Muscle of leg (tissue), 11 donors: Measurements from ENCODE around the gene AK3. TPM values are rescaled to one million over a fixed set of nuclear protein-coding genes. Genes with fewer than 3 reads are reported as not detected.
A peak's percentile ranks its signal among the peaks of the same experiment; 100 is the strongest.

Source experiments
- DNase-seq: peaks from one replicate; pipeline ENCODE4 v3.0.0; 2013
- H3K27ac ChIP-seq: one replicate; pipeline ENCODE4 v1.5.1; 2013; ENCODE audit warnings: mild to moderate bottlenecking, low read length, control low read depth
- H3K27me3 ChIP-seq: one replicate; pipeline ENCODE4 v1.6.1; 2013; ENCODE audit warnings: low read length; ENCODE audit not compliant: control insufficient read depth, insufficient read depth
- H3K36me3 ChIP-seq: one replicate; pipeline ENCODE4 v1.6.1; 2013; ENCODE audit warnings: low read length; ENCODE audit not compliant: control insufficient read depth, insufficient read depth
- H3K4me1 ChIP-seq: one replicate; pipeline ENCODE4 v1.6.1; 2013; ENCODE audit warnings: low read length; ENCODE audit not compliant: control insufficient read depth, insufficient read depth
- H3K4me3 ChIP-seq: one replicate; pipeline ENCODE4 v1.5.1; 2013; ENCODE audit warnings: low read length, control low read depth
- H3K9me3 ChIP-seq: replicated peaks from 2 replicates; pipeline ENCODE4 v1.6.1; 2013; ENCODE audit warnings: low read depth, low read length; ENCODE audit not compliant: control insufficient read depth
- WGBS: methylation state at CpG from one replicate; pipeline ENCODE4 v1.1.5; 2013; ENCODE audit warnings: missing lambda C conversion rate; ENCODE audit not compliant: insufficient coverage; 5-methylcytosine and 5-hydroxymethylcytosine counted together
- polyA plus RNA-seq, 8 donors: library from polyadenylated mRNA; unstranded; fragments of 120-200 nt; gene quantifications; one replicate each; pipeline versions ENCODE4 v1.2.1 to v1.2.3, GENCODE V29; 2013; ENCODE audit warnings: inconsistent platforms in 1 of 8, low replicate concordance in 1 of 8; ENCODE audit not compliant: insufficient read length in 8 of 8, insufficient read depth in 1 of 8
- total RNA-seq: library from RNA; stranded (reverse); fragments of 120-200 nt; gene quantifications from one replicate; pipeline ENCODE4 v1.2.4, GENCODE V29; 2013

AK3 gene
- total and polyA plus RNA-seq, 9 donors, result 29.8 to 47.5 (median 39.0) TPM

- Histone ChIP-seq H3K27ac (no peak overlapping the region), H3K4me1 (no peaks in the 10 kb centered on the region), H3K27me3 (no peaks in the 10 kb centered on the region), H3K36me3 (peaks cover 21% of the 10 kb centered on the region), H3K4me3 (no peak overlapping the region), H3K9me3 (no peaks in the 10 kb centered on the region)
- WGBS, result 47% methylated on average over 2 of the region's 2 CpGs
- no peak for DNase-seq
Observed at GRCh38 chr9:4689021-4689420, 52.0 kb downstream of the AK3 start.

- H3K36me3 ChIP-seq, result peaks cover 21% of the 10 kb centered on the region
- WGBS, result no CpG with 5 or more reads among the region's 1 CpG
- no peak overlapping the region for H3K27ac ChIP-seq
- no peaks in the 10 kb centered on the region for H3K9me3 ChIP-seq
- H3K27me3 ChIP-seq, result no peaks in the 10 kb centered on the region
- no peak overlapping the region for H3K4me3 ChIP-seq
- no peaks in the 10 kb centered on the region for H3K4me1 ChIP-seq
- no peak for DNase-seq
Observed at GRCh38 chr9:4686584-4686983, 54.4 kb downstream of the AK3 start.

GRCh38 chr9:4686112-4686511, 54.9 kb downstream of the AK3 start:
- no peak for DNase-seq
- 100% methylated on average over 3 of the region's 4 CpGs for WGBS
- Histone ChIP-seq H3K27me3 (no peaks in the 10 kb centered on the region), H3K4me1 (peaks cover 3% of the 10 kb centered on the region), H3K9me3 (no peaks in the 10 kb centered on the region), H3K27ac (no peak overlapping the region), H3K36me3 (peaks cover 17% of the 10 kb centered on the region), H3K4me3 (no peak overlapping the region)

GRCh38 chr9:4684820-4685219, 56.2 kb downstream of the AK3 start:
- H3K27me3 ChIP-seq, result no peaks in the 10 kb centered on the region
- peaks cover 3% of the 10 kb centered on the region for H3K4me1 ChIP-seq
- no peak for DNase-seq
- no peak overlapping the region for H3K27ac ChIP-seq
- H3K36me3 ChIP-seq, result peaks cover 15% of the 10 kb centered on the region
- no peak overlapping the region for H3K4me3 ChIP-seq
- WGBS, result 88% methylated on average over 4 of the region's 4 CpGs
- H3K9me3 ChIP-seq, result no peaks in the 10 kb centered on the region

GRCh38 chr9:4680750-4681149, 60.3 kb downstream of the AK3 start:
- no CpG with 5 or more reads among the region's 2 CpGs for WGBS

GRCh38 chr9:4680173-4680525, 60.9 kb downstream of the AK3 start:
- 0% methylated on average over 3 of the region's 10 CpGs for WGBS
- H3K4me1 ChIP-seq, result peaks cover 3% of the 10 kb centered on the region
- H3K27me3 ChIP-seq, result no peaks in the 10 kb centered on the region
- peaks cover 7% of the 10 kb centered on the region for H3K36me3 ChIP-seq
- H3K4me3 ChIP-seq, result peak overlapping the region; percentile 86
- H3K9me3 ChIP-seq, result no peaks in the 10 kb centered on the region
- peak; percentile 43 for DNase-seq
- H3K27ac ChIP-seq, result peak overlapping the region; percentile 97

More at GRCh38 chr9:4680750-4681149, 60.3 kb downstream of the AK3 start:
- H3K4me1 ChIP-seq, result peaks cover 3% of the 10 kb centered on the region
- peak overlapping the region; percentile 97 for H3K27ac ChIP-seq
- H3K9me3 ChIP-seq, result no peaks in the 10 kb centered on the region
- peak overlapping the region; percentile 86 for H3K4me3 ChIP-seq
- H3K36me3 ChIP-seq, result peaks cover 8% of the 10 kb centered on the region
- DNase-seq, result no peak
- H3K27me3 ChIP-seq, result no peaks in the 10 kb centered on the region

- H3K36me3 ChIP-seq, result peaks cover 2% of the 10 kb centered on the region
- H3K27ac ChIP-seq, result peak within 1 kb of the TSS; percentile 97
- H3K9me3 ChIP-seq, result no peaks in the 10 kb centered on the region
- peak; percentile 99 for DNase-seq
- H3K4me1 ChIP-seq, result peaks cover 3% of the 10 kb centered on the region
- under 1% methylated on average over 62 of the region's 66 CpGs for WGBS
- H3K4me3 ChIP-seq, result peak within 1 kb of the TSS; percentile 86
- no peaks in the 10 kb centered on the region for H3K27me3 ChIP-seq
Observed at GRCh38 chr9:4679268-4680172, 61.5 kb downstream of the AK3 start, which contains the start of gene CDC37L1. Gene CDC37L1 (plus strand): TSS chr9:4679569. CDS start chr9:4679768, 199 bp downstream.

- peak overlapping the region; percentile 97 for H3K27ac ChIP-seq
- H3K27me3 ChIP-seq, result no peaks in the 10 kb centered on the region
- peak overlapping the region; percentile 86 for H3K4me3 ChIP-seq
- H3K36me3 ChIP-seq, result peaks cover 2% of the 10 kb centered on the region
- H3K9me3 ChIP-seq, result no peaks in the 10 kb centered on the region
- DNase-seq, result peak; percentile 68
- peaks cover 3% of the 10 kb centered on the region for H3K4me1 ChIP-seq
- 0% methylated on average over 7 of the region's 16 CpGs for WGBS
Observed at GRCh38 chr9:4678679-4679267, 62.2 kb downstream of the AK3 start.

GRCh38 chr9:4677392-4677791, 63.6 kb downstream of the AK3 start:
- no peak overlapping the region for H3K4me3 ChIP-seq
- 88% methylated on average over 2 of the region's 3 CpGs for WGBS
- H3K27ac ChIP-seq, result peak overlapping the region; percentile 35

GRCh38 chr9:4674783-4675182, 66.2 kb downstream of the AK3 start:
- Histone ChIP-seq H3K36me3 (no peaks in the 10 kb centered on the region), H3K9me3 (no peaks in the 10 kb centered on the region), H3K27ac (no peak overlapping the region), H3K27me3 (no peaks in the 10 kb centered on the region), H3K4me3 (no peak overlapping the region), H3K4me1 (no peaks in the 10 kb centered on the region)
- peak; percentile 59 for DNase-seq

More at GRCh38 chr9:4677392-4677791, 63.6 kb downstream of the AK3 start:
- H3K4me1 ChIP-seq, result peaks cover 3% of the 10 kb centered on the region
- H3K36me3 ChIP-seq, result no peaks in the 10 kb centered on the region
- no peaks in the 10 kb centered on the region for H3K27me3 ChIP-seq
- no peaks in the 10 kb centered on the region for H3K9me3 ChIP-seq
- DNase-seq, result no peak
